Pancreas (tissue), 10 donors: Measurements from ENCODE around the gene POU6F2. TPM values are rescaled to one million over a fixed set of nuclear protein-coding genes. Genes with fewer than 3 reads are reported as not detected.

Source experiments
- ATAC-seq, 4 donors: fragments of 200-7000 bp; cut with Tn5 transposase; one replicate each; pipeline versions ENCODE4 v1.8.0 to v1.9.1; 2020; ENCODE audit warnings: mild to moderate bottlenecking in 4 of 4, moderate library complexity in 4 of 4
- DNase-seq, 6 donors: peaks; one replicate each; pipeline ENCODE4 v3.0.0-alpha.2; 2020
- FAIRE-seq: peaks from 2 replicates; lab custom pipeline; 2012; peaks lifted over from hg19 to GRCh38; lab: Jason Lieb, UNC
- H3K27ac ChIP-seq, 4 donors: fragments of 200-600 bp; sonication (generic); 1 replicate in 3 of 4; 2 replicates in 1 of 4; pipeline versions ENCODE4 v1.5.0 to v1.8.0; 2020
- H3K27me3 ChIP-seq, 4 donors: fragments of 200-600 bp; one replicate each; pipeline ENCODE4 v1.8.0; 2021
- H3K36me3 ChIP-seq, 3 donors: fragments of 200-600 bp; sonication (generic) in 1 of 3; one replicate each; pipeline versions ENCODE4 v1.5.0 to v1.8.0; 2020 to 2021
- H3K4me1 ChIP-seq, 3 donors: fragments of 200-600 bp; one replicate each; pipeline ENCODE4 v1.8.0; 2021
- H3K4me3 ChIP-seq, 4 donors: fragments of 200-600 bp; sonication (generic) in 2 of 4; one replicate each; pipeline versions ENCODE4 v1.5.0 to v1.8.0; 2020 to 2021
- H3K9me3 ChIP-seq, 4 donors: fragments of 200-600 bp; one replicate each; pipeline ENCODE4 v1.8.0; 2021
- WGBS, 2 donors: extraction: QIAGEN DNeasy Blood & Tissue Kit; methylation state at CpG; one replicate each; pipeline ENCODE4 v1.1.7; 2013; 5-methylcytosine and 5-hydroxymethylcytosine counted together
- intact Hi-C, 3 donors: fragments of 100-400 bp; cut with DNase I; formaldehyde crosslinking; loops; one replicate each; pipeline versions ENCODE4 v1.11.1 to v1.14.2; 2022
- polyA plus RNA-seq, 2 donors: library from polyadenylated mRNA; stranded (reverse); fragments of 200-250 nt; gene quantifications; one replicate each; pipeline ENCODE4 v1.2.3, GENCODE V29; 2013
- total RNA-seq, 6 donors: library from RNA; stranded (reverse); fragmentation: NEBNext Ultra II Directional in 4 of 6; extraction: Animal tissue kit (Norgen Biotek cat#: 25700) in 4 of 6; gene quantifications; one replicate each; pipeline versions ENCODE4 v1.2.1 to v1.2.4, GENCODE V29; 2021 to 2023
- TF ChIP-seq, protein P1 (sequence below), 4 donors: fragments of 200-600 bp; sonication (generic) in 3 of 4; IDR thresholded peaks; one replicate each; pipeline versions ENCODE4 v1.5.0 to v1.8.0; 2021; ENCODE audit warnings: antibody characterized with exemption in 4 of 4
- donor health status: healthy with polysubstance abuse.
- donor health status: DM: no; HTN: no; CAD: no; lungs with moderate emphysema.
- donor health status: DM: no; HTN: no; CAD: no.
- donor health status: control.
- donor health status: control.
- donor health status: Bipolar disorder and iron deficiency.
- donor health status: DM: yes; HTN: yes; CAD: no.
- donor health status: DM: no; HTN: no; CAD: no.
- donor health status: DM: no; HTN: no; CAD: no.
- donor health status: DM: yes; HTN: yes; CAD: no.

POU6F2 gene
- total and polyA plus RNA-seq, 8 donors: 1.3 to 4.2 (median 2.4) TPM

DNA sequence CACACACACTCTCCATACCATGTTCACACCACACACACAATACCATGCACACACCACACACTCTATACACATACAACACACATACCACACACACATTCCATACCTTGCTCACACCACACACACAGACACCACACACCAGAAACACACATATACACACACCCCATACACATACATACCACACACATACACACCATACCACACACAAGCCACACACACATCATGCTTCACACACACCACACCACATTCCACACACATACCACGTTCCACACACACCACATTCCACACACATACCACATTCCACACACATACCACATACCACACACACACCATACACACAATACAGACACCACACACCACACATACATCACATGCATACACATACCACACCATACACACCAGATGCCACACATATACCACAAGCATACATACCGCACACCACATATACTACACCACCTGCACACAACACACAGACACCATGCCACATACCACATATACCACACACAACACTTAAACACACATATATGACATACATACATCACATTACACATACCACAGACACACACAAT lies 282.7 kb downstream of the POU6F2 start:
- H3K4me1 ChIP-seq: no peaks in the 10 kb centered on the region
- no peak for FAIRE-seq
- no peaks in the 10 kb centered on the region for H3K36me3 ChIP-seq
- no peak for DNase-seq
- no peaks in the 10 kb centered on the region for H3K9me3 ChIP-seq
- H3K27me3 ChIP-seq: no peaks in the 10 kb centered on the region
- ATAC-seq: no peak
- intact Hi-C loops: no loop called here
- H3K4me3 ChIP-seq: no peak overlapping the region
- TF ChIP-seq, protein P1, sequence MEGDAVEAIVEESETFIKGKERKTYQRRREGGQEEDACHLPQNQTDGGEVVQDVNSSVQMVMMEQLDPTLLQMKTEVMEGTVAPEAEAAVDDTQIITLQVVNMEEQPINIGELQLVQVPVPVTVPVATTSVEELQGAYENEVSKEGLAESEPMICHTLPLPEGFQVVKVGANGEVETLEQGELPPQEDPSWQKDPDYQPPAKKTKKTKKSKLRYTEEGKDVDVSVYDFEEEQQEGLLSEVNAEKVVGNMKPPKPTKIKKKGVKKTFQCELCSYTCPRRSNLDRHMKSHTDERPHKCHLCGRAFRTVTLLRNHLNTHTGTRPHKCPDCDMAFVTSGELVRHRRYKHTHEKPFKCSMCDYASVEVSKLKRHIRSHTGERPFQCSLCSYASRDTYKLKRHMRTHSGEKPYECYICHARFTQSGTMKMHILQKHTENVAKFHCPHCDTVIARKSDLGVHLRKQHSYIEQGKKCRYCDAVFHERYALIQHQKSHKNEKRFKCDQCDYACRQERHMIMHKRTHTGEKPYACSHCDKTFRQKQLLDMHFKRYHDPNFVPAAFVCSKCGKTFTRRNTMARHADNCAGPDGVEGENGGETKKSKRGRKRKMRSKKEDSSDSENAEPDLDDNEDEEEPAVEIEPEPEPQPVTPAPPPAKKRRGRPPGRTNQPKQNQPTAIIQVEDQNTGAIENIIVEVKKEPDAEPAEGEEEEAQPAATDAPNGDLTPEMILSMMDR (IDR thresholded peaks at IDR 0.05): no peak
- WGBS, 2 donors: 78 to 90% methylated on average over 2 of the region's 2 CpGs
- H3K27ac ChIP-seq: no peak overlapping the region

DNA sequence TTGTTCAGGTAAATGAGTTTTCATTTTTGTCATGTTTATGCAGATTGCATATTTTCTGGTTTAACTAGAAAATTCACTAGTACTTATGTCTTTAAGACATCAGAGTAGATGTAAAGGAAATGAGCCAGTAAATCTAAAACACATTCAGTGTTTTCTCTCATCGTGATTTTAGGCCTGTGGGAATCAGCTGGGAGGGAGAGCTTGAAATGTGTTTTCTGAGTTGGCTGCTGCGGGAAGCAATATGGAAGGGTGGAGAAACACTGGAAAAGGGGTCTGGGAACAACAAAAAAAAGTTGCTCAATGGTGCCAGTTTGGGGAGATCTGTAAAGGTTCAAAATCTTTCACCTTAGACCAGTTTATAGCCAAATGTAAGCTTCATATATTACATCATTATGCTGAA lies 284.1 kb downstream of the POU6F2 start:
- ATAC-seq (no peak), FAIRE-seq (no peak), DNase-seq (no peak)
- no peaks in the 10 kb centered on the region for H3K27me3 ChIP-seq
- H3K9me3 ChIP-seq: no peaks in the 10 kb centered on the region
- no peak overlapping the region for H3K27ac ChIP-seq
- no peaks in the 10 kb centered on the region for H3K4me1 ChIP-seq
- H3K4me3 ChIP-seq: no peak overlapping the region
- H3K36me3 ChIP-seq: no peaks in the 10 kb centered on the region
- 81 to 86% methylated on average over 2 of the region's 2 CpGs for WGBS, 2 donors
- intact Hi-C loops: no loop called here
- TF ChIP-seq, protein P1 (IDR thresholded peaks at IDR 0.05): no peak

DNA sequence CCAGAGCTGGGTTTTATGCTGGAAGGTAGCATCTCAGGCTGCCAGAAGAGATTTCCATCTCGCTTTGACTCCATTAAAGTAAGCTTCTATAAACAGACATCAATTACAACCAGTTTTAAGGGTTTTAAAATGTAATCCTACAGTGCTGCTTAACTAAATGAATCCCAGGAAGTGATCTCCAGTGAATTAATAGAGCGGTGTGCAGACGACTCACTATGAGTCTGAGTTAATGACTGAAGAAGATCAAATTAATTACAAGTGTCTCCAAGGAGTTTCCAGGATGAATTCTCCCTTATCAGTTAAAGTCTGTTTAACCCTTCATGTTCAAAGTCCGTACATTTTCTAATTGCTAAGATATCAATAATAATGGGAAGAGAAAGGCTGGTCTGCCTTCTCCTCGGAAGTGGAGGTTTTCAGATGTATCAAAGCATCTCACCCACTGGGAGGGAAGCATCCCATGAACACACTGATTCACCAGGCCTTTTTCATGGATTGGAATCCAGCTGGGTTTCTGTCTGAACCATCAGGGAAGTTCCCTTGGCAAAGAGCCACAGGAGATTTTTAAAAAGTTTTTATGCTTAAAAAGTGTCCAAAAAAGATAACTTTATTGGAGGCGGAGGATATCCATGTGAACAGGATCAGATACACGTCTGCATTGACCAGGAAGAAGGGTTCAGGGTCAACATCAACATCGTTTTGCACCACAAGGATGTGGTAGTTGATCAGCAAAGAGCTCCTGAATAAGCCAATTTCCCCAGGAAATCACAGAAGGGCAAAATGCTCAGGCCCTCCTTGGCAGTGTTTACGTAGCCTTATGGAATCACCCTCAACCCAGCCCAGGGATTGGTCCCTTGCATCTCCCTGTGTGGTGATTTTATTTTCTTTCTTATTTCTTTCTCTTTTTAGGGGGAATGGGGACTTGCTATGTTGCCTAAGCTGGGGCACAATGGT lies 288.2 kb downstream of the POU6F2 start:
- TF ChIP-seq, protein P1 (IDR thresholded peaks at IDR 0.05): no peak
- Histone ChIP-seq H3K9me3 (no peaks in the 10 kb centered on the region), H3K27me3 (no peaks in the 10 kb centered on the region), H3K4me1 (no peaks in the 10 kb centered on the region), H3K27ac (no peak overlapping the region), H3K4me3 (no peak overlapping the region), H3K36me3 (no peaks in the 10 kb centered on the region)
- intact Hi-C loops: no loop called here
- DNase-seq: no peak
- FAIRE-seq: no peak
- ATAC-seq: no peak
- WGBS, 2 donors: 66 to 71% methylated on average over 9 of the region's 9 CpGs

DNA sequence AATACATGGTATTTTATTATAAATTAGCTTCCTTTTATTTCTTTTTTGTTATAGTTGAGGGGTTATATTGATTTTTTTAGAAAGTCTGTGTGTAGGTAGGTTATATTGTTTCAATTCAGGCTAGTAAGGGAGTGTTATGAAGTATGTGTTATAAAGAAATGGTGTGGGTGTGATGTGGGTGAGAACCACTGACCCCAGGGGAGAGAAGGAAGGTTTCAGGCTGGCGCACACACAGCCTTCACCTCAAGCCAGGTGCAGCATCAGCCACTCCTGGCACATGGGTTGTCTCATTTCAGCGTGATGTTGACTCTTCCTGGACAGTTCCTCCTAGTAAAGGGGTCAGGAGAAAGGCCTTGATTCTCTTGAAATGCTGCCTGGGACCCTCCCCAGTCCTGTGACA lies 291.3 kb downstream of the POU6F2 start:
- TF ChIP-seq, protein P1 (IDR thresholded peaks at IDR 0.05): no peak
- Histone ChIP-seq H3K27ac (no peak overlapping the region), H3K9me3 (no peaks in the 10 kb centered on the region), H3K4me3 (no peak overlapping the region), H3K4me1 (no peaks in the 10 kb centered on the region), H3K27me3 (no peaks in the 10 kb centered on the region), H3K36me3 (no peaks in the 10 kb centered on the region)
- intact Hi-C loops: no loop called here
- ATAC-seq (no peak), DNase-seq (no peak), FAIRE-seq (no peak)
- WGBS, 2 donors: 64 to 65% methylated on average over 2 of the region's 2 CpGs

DNA sequence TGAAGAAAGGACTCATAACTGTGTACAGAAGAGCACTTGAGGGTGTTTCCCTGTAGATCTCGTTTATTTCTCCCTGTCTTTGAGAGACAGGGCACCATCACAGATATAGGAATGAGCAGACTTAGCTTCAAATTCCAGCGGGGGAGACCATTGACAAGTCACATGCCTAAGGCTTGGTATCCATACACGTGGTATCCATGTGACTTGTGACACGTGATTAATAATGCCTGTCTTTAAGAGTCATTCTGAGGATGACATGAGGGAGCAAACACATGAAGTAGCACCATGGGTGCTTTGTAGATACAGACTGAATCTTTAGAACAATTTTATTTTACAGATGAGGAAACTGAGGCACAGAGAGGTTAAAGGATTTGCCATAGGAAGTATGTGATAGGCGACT lies 292.3 kb downstream of the POU6F2 start:
- TF ChIP-seq, protein P1 (IDR thresholded peaks at IDR 0.05): no peak
- DNase-seq (no peak), FAIRE-seq (no peak), ATAC-seq (no peak)
- Histone ChIP-seq H3K4me1 (no peaks in the 10 kb centered on the region), H3K36me3 (no peaks in the 10 kb centered on the region), H3K27ac (no peak overlapping the region), H3K4me3 (no peak overlapping the region), H3K9me3 (no peaks in the 10 kb centered on the region), H3K27me3 (no peaks in the 10 kb centered on the region)
- intact Hi-C loops: no loop called here
- 63 to 68% methylated on average over 5 of the region's 5 CpGs for WGBS, 2 donors
